HEK293 (cell line): Measurements from ENCODE around the gene CD55.

Source experiments
- CTCF ChIP-seq: fragments of 450-650 bp; formaldehyde crosslinking; IDR thresholded peaks from 2 replicates; pipeline ENCODE4 v1.5.1; 2016; ENCODE audit warnings: missing biosample characterization, missing genetic modification characterization
- MYNN ChIP-seq: fragments of 450-650 bp; formaldehyde crosslinking; IDR thresholded peaks from 2 replicates; pipeline ENCODE4 v1.5.1; 2016; ENCODE audit warnings: missing biosample characterization, missing genetic modification characterization, borderline replicate concordance
- PRDM1 ChIP-seq: fragments of 450-650 bp; formaldehyde crosslinking; IDR thresholded peaks from 2 replicates; pipeline ENCODE4; 2016; ENCODE audit warnings: missing biosample characterization, missing genetic modification characterization
- ZBTB1 ChIP-seq: fragments of 450-650 bp; formaldehyde crosslinking; IDR thresholded peaks from 2 replicates; pipeline ENCODE4 v1.5.1; 2016; ENCODE audit warnings: missing biosample characterization, missing genetic modification characterization
- ZNF132 ChIP-seq: fragments of 450-650 bp; formaldehyde crosslinking; IDR thresholded peaks from 2 replicates; pipeline ENCODE4 v1.5.1; 2017; ENCODE audit warnings: missing biosample characterization, missing genetic modification characterization, borderline replicate concordance
- ZNF221 ChIP-seq: fragments of 450-650 bp; formaldehyde crosslinking; IDR thresholded peaks from 2 replicates; pipeline ENCODE4 v1.5.1; 2017; ENCODE audit warnings: missing biosample characterization, missing genetic modification characterization, borderline replicate concordance
- ZNF23 ChIP-seq: fragments of 450-650 bp; formaldehyde crosslinking; IDR thresholded peaks from 2 replicates; pipeline ENCODE4 v1.5.1; 2016; ENCODE audit warnings: missing biosample characterization, missing genetic modification characterization, borderline replicate concordance
- ZNF274 ChIP-seq, 2 experiments: fragments of 200-500 bp in 1 of 2; fragments of 450-650 bp in 1 of 2; sonication (Bioruptor generic) in 1 of 2; formaldehyde crosslinking in 1 of 2; IDR thresholded peaks; 2 replicates each; pipeline versions ENCODE4 v1.5.1 to v1.6.1; 2014 to 2016; ENCODE audit warnings: borderline replicate concordance in 1 of 2, inconsistent platforms in 1 of 2, low read length in 1 of 2, missing biosample characterization in 1 of 2, missing genetic modification characterization in 1 of 2
- ZNF37A ChIP-seq: fragments of 450-650 bp; IDR thresholded peaks from 2 replicates; pipeline ENCODE4 v1.5.1; 2018; ENCODE audit warnings: missing biosample characterization, missing genetic modification characterization
- ZNF629 ChIP-seq: fragments of 450-650 bp; formaldehyde crosslinking; IDR thresholded peaks from 2 replicates; pipeline ENCODE4 v1.5.1; 2017; ENCODE audit warnings: missing biosample characterization, missing genetic modification characterization
- ZNF777 ChIP-seq: fragments of 450-650 bp; formaldehyde crosslinking; IDR thresholded peaks from 2 replicates; pipeline ENCODE4 v1.5.1; 2017; ENCODE audit warnings: missing biosample characterization, missing genetic modification characterization, borderline replicate concordance
- ZSCAN4 ChIP-seq: fragments of 450-650 bp; formaldehyde crosslinking; IDR thresholded peaks from 2 replicates; pipeline ENCODE4 v1.5.1; 2017; ENCODE audit warnings: missing biosample characterization, missing genetic modification characterization

GRCh38 chr1:207305489-207305873 is 16.0 kb upstream of the CD55 start:
- TF ChIP-seq CTCF (tag by site-specific recombination) (no peak), PRDM1 (tag by site-specific recombination) (no peak), ZNF629 (tag by site-specific recombination) (no peak), ZNF37A (tag by site-specific recombination) (no peak), MYNN (tag by site-specific recombination) (no peak), ZNF23 (no peak), ZSCAN4 (tag by site-specific recombination) (no peak), ZNF221 (no peak), ZNF132 (tag by site-specific recombination) (no peak), ZNF777 (tag by site-specific recombination) (no peak), ZNF274 (IDR thresholded peaks at IDR 0.05; ENCODE audit: low read length) (no peak), ZNF274 (tag by site-specific recombination; IDR thresholded peaks at IDR 0.05; ENCODE audit: borderline replicate concordance) (no peak), ZBTB1 (tag by site-specific recombination) (no peak)
